GM21367 (cell line): ENCODE measurements around the gene REL.
"Not testable (repeated sequence)": the region's sequence is repeated elsewhere in the genome, so short reads cannot be mapped to it uniquely, and the experiment has no call there.

Experiments used
- ATAC-seq: cut with Tn5 transposase; IDR thresholded peaks from one replicate; pipeline ENCODE4 v1.9.1; 2021; ENCODE audit not compliant: unreplicated experiment

Gene REL

DNA sequence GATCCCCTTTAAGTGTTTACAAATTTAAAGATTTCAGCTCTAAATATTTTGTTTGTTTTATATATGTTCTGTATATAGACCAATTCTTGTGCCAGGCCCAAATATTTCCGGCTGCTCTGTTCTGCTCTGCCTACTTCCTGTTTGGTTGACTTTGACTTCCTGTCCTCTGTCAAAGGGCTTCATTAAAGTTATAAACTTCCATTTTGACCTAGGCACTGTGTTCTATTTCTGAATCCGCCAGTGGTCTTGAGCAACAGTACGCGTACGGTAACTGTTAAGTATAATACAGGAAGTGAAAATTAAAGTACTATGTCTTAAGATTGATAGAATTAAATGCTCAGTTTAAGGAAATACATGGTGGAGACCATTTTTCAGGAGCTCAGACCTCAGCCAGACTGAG lies 13.5 kb upstream of the REL start:
- ATAC-seq: no peak

DNA sequence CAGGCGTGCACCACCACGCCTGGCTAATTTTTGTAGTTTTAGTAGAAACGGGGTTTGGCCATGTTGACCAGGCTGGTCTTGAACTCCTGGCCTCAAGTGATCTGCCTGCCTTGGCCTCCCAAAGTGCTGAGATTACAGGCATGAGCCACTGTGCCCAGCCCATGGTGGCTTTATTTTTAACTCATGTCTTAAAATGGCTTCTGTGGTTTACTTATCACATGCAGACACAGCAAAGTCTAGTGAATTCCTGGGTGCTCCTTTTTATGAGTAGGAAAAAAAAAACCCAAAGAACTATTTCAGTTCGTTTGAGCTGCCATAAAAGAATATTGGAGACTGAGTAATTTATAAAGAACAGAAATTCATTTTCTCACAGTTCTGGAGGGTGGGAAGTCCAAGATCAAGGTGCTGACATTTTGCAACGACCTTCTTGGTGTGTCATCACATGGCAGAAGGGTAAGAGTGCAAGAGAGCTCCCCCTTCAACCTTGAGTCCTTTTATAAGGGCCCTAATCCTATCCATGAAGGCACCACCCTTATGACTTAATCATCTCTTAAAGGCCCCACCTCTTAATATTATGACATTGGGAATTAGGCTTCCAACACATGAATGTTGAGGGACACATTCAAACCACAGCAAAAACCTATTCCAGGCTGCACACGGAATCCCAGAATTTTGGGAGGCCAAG lies 12.6 kb upstream of the REL start:
- ATAC-seq: no peak

DNA sequence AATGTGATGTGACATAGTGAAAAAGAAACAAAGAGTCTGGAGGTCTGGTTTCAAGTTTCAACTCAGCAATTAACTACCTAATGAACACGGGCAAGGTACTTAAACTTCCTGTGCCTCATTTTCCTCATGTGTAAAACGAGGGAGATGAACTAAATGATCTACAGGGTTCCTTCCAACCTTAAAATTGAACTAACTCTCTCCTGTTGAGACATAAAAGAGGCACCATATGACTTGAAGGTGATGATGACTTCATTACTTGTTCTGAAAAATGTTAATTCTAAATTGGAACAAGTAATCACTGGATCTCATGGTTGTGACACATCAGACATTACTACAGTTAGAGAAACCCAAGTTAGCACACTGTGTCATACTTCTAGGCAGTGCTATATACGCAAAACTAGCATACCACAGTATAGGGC lies 8.9 kb upstream of the REL start:
- ATAC-seq: peak; percentile 38

DNA sequence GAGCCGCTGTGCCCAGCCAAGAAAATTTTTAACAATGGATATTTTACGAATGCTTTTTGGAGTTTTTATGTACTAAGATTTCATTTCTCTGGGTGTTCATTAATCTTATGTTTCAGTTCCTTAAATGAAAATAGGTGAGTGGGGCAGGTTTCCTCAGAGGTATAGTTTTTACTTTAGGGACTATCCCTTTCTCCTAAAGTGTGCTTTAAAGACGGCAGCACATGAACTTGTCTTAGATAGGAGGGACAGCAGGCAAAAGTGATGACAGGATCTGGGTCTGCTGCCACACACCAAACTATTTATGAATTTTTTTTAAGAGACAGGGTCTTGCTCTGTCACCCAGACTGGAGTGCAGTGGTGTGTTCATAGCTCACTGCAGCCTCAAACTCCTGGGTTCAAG lies 8.0 kb upstream of the REL start:
- ATAC-seq: peak; percentile 63

DNA sequence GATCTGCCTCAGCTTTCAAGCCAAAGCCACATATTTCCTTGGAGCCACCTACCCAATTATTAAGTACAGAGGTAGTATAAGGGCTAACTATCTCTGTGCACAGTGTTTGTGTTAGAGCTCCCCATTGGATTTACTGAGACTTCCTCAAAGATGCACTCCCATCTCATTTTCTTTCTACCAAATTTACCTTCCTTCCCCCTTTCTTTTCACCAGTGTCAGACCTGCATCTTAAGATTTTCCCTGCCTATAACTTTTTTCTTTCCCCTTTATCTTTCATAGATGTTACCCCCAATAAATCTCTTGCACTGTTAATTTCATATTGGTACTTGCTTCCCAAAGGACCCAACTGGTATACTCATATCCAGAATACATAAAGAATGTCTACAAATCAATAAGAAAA lies 5.9 kb upstream of the REL start:
- ATAC-seq: no peak

DNA sequence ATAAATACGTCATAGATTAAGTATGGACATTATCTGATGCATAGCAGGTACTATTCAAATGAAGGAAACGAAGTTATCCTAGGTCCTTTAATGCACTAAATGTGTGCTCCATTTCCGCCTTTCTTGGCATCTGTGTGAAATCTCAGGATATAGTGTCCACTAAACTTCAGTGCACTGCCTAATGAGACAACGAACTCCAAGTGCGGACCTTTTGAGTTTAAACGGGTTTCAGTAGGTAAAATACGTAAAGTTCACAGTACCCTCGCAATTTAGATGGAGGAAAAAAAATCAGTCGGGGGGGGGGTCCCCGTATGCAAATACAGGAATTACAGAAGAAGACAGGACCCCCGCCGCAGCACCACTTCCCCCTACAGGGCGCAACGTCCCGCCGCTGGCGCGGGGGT lies 729 bp upstream of the REL start:
- ATAC-seq: no peak

DNA sequence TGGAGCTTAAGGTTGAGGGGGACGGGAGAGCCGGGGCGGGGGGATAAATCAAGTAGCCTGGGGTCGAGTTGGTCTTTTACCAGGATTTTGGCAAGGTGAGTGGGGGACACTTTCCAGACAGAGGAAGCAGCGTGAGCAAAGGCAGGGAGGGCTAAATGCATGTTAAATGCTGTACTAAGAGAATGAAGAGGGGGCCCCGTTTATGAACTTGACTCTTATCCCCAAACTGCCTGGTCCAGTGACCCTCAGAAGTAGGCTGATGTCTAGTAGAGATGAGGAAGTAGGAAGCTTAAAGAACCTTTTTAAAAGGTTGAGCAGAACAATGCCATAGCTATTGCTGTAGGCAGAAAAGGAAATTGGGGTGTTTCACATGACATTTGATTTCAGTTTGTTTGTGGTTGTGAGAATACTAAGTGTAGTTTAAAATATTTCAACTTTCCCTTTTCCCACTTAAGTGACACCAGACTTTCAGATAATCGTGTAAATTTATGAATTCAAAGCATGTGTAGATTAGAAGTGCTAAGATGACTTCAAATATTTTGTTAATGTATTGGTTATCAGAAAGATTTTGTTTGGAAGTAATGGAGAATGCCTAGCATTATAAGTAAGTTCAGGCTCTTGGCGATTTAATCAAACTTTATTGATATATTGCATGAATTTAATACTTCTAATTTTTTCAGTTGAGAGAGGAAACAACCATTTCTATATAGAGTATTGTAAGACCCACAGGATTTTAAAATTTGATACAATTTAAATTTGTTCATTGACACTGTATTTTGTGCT lies 1.8 kb downstream of the REL start:
- peak; percentile 29 for ATAC-seq

DNA sequence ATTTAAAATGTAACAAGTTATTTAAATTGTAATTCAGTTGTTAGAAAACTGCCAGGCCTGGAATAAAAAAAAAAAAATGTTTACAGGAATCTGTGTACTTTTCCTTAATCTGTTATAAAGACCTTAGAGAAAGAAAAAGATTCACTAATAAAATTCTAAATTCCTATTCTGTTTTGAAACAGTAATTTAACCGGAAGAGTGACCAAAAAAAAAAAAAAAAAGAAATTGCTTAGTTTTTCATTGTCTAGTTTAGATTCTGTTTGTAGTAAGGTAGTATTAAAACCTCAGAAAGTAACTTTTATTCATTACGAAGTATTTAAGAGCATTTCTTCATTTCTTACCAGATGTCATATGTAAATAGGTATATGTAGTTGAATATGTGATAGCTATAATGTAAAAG lies 2.5 kb downstream of the REL start:
- ATAC-seq: no peak

DNA sequence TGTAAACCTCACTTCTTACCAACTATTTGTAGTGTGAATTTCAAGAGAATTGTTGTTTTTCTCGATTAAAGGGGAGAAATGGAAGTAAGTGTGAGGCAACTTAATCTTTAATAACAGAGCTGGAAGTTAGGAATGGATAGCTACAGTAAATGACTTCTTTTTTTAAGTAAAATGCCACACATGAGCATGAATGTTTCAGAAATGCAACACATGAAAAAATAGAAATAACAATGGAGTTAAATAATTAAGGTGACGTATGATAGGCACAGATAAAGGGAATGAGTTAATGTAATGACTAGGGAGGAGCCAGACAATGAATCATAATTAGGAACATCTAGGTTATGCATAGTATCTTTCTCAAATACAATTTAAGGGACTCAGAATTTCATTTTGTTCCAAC lies 3.4 kb downstream of the REL start:
- no peak for ATAC-seq

DNA sequence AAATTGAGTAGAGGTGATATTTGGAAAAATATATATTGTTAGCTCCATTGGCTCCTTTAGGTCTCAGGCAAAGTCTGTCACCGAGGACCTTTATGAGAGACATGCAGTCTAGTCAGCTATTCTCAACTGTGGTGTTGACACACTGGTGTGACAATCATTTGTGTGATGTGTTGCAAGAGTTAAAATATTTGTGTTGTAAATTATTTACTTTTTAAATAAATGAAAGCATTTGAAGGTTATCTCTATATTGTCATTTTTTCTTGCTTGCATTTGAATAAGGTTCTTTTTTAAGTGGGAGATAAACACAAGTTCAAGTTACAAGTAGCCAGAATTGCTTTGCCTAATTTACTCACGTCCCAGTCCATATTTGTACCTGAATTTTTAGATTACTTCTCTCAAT lies 4.3 kb downstream of the REL start:
- ATAC-seq: no peak

DNA sequence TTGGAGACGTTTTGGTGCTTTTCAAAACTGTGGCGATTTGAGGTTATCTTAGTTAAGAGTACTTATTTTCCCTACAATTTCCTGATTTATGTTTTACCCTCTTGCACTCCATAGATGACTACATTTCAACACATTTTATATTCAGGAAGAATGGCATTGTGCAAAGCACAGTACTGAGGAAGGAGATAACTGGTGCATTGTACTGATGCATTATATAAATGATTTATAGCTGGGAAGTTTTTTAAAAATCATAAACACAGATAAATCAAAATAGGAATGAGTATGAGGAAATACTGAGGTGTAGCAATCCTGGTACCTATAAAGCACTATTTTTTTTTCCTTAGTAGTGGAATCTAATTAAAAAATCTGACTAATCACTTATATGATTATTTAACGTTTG lies 5.6 kb downstream of the REL start:
- no peak for ATAC-seq

DNA sequence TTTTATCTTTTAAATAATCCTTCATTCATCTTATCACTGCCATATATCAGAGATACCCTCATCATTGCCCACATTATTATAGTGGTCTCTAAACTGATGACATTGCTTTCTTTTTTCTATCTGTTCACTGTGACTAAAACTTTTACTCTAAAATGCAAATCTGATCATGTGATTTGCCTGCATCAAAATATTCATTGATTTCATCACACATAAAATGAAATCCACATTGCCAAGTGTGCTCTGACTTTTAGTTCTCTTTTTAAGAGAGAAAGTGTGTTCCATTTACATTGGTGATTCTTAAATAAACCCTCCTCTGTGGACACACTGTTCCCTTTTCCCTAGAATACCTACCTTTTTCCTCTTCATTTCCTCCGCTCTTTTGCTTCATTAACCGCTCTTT lies 7.5 kb downstream of the REL start:
- ATAC-seq: no peak

DNA sequence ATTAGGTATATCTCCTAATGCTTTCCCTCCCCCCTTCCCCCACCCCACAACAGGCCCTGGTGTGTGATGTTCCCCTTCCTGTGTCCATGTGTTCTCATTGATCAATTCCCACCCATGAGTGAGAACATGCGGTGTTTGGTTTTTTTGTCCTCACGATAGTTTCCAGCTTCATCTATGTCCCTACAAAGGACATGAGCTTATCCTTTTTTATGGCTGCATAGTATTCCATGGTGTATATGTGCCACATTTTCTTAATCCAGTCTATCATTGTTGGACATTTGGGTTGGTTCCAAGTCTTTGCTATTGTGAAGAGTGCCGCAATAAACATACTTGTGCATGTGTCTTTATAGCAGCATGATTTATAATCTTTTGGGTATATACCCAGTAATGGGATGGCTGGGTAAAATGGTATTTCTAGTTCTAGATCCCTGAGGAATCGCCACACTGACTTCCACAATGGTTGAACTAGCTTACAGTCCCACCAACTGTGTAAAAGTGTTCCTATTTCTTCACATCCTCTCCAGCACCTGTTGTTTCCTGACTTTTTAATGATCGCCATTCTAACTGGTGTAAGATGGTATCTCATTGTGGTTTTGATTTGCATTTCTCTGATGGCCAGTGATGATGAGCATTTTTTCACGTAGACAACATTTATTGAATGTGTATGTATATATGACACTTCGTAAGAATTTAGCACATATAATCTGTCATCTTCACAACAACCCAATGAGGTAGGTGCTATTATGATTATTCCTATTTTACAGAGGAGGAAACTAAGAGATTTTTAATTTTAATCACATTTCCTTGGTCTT lies 8.4 kb downstream of the REL start:
- ATAC-seq: not testable (repeated sequence)

DNA sequence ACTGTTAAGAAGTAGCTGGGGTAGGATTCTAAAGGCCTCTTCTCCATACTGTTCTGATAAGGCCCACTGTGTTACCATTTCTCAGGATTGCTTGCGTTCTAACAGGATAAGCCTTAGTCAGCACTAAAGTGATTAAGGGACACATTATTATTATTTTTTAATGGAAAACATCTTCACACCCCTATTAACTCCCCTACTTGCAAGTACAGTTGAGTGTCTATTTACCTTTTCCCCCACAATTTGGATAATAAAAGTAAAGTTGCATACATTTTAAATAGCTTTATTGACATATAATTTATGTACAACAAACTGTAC lies 9.0 kb downstream of the REL start:
- ATAC-seq: no peak

DNA sequence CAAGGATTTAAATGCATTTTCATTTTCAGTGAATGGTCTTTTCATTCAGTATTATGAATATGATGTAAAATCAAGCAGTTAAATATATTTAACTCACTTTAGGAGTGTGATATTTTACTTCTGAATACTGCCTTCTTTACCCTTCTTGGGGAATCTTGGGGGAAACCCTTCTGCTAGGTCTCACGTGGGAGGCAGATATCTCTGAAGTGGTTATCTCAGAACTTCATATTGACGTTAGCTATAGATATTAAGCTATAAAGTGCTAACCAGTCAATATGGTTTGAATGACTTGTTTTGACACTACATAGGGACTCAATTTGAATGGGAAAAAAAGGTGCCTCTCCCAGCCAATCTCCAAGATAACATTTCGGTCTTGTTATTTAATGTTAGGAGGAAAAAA lies 9.8 kb downstream of the REL start:
- ATAC-seq: no peak

DNA sequence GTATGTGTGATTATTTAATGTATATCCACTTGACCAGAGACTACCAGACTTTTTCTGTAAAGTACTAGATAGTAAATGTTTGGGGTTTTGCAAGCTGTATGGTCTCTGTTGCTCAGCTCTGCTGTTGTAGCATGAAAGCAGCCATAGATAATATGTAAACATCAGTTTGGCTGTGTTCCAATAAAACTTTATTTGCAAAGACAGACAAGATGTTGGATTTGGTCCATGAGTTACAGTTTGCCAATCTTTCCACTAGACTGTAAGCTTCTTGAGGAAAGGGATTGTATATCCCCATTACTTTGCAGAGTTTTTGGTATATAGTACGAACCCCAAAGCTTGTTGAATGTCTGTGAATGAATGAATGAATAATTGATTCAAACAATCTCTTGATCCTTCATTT lies 17.2 kb downstream of the REL start:
- ATAC-seq: no peak

DNA sequence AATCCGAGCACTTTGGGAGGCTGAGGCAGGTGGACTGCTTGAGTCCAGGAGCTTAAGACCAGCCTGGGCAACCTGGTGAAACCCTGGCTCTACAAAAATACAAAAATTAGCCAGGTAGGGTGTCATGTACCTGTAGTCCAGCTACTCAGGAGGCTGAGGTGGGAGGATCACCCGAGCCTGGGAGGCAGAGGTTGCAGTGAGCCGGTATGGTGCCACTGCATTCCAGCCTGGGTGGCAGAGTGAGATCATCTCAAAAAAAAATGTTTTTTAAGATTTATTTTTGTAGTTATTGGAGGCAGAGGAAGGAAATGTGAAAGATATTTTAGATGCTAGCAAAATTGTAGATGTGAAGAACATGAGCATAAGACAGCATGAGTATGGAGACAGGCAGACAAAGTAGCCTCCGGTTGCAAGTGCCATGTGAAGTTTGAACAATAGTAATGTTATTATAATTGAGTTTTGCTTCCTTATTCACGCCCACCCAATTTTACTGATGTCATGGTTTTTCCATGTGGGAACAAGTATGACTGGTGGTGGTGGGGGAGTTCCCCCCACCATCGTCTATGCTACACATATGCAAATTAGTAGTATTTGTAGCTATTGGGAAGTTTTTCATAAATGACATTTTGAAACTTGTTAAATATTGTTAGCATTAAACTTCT lies 18.0 kb downstream of the REL start:
- ATAC-seq: no peak

DNA sequence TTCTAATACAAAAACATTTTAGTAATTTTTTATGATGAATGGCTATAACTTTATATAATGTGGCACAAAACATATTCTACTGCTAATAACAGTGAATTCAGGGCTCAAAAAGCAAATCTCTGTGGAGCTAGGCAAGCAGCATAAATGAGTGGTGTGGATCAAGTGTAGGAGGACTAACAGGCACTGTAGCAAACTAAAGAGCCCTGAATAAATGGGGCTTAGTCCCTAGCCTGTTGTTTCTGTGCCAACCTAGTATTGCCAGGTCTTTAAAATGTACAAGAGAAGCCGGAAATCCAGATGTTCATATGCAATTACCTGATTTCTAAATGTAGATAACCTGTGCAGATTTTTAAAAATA lies 18.5 kb downstream of the REL start:
- ATAC-seq: no peak

DNA sequence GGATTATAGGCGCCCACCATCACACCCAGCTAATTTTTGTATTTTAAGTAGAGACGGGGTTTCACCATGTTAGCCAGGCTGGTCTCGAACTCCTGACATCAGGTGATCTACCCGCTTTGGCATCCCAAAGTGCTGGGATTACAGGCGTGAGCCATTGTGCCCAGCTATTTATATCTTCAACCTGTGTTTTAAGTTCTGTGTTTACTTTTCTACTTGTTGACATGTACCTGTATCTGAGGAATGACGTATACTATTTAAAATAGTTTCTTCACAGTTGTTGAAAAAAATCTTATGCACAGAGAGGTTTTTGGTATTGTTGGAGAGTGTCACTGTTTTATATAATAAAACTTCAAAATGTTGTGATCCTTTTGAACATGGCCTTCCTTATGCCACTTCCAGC lies 19.9 kb downstream of the REL start:
- not testable (repeated sequence) for ATAC-seq

DNA sequence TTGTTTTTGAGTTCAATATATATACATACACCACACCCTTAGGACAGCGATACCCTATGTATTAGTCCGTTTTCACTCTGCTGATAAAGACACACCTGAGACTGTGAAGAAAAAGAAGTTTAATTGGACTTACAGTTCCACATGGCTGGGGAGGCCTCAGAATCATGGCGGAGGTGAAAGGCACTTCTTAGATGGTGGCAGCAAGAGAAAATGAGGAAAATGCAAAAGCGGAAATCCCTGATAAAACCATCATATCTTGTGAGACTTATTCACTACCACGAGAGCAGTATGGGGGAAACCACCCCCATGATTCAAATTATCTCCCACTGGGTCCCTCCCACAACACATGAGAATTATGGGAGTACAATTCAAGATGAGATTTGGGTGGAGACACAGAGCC lies 24.5 kb downstream of the REL start:
- ATAC-seq: not testable (repeated sequence)

DNA sequence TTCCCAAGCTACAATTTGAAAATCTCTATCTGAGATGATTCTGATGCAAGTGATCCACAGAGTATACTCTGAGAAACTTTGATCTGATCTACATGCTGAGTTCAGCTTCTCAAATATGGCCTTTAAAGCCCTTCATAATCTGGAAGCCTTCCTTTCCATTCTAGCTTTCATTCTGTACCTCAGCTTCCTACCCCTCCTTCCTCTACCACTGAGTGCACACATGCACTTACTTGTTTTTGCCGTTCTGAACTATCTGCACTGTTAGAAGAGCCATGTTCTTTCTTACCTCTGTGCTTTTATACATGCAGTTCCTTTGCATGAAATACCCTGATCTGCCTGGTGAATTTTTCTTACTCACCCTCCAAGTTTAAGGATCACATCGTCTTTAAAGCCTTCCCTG lies 25.0 kb downstream of the REL start:
- no peak for ATAC-seq

DNA sequence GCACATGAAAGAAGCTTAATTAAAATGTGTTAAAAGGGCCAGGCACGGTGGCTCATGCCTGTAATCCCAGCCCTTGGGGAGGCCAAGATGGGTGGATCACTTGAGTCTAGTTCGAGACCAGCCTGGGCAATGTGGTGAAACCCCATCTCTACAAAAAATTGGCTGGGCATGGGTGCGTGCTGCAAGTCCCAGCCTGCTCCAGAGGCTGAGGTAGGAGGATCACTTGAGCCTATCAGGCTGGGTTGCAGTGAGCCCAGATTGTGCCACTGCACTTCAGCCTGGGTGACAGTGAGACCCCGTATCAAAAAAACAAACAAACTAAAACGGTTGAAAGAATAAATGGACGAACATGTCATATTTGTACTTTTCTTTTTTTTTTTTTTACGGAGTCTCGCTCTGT lies 26.0 kb downstream of the REL start:
- ATAC-seq: no peak
